GF-D8 (cell line): ENCODE results near the gene TMEM217.
"Not testable (repeated sequence)": the region's sequence is repeated elsewhere in the genome, so short reads cannot be mapped to it uniquely, and the experiment has no call there.

Experiments
- DNase-seq: peaks from one replicate; lab custom pipeline; 2025; lab: John Stamatoyannopoulos, UW

Gene TMEM217

GRCh38 chr6:37218061-37218460, 39.9 kb downstream of the TMEM217 start:
- DNase-seq = no peak

GRCh38 chr6:37212268-37212667, 45.7 kb downstream of the TMEM217 start:
- DNase-seq = no peak

GRCh38 chr6:37210313-37210968, 47.5 kb downstream of the TMEM217 start:
- DNase-seq = peak; percentile 62

GRCh38 chr6:37209461-37210205, 48.3 kb downstream of the TMEM217 start:
- DNase-seq = no peak

- DNase-seq = no peak
Observed at GRCh38 chr6:37208793-37209192, 49.2 kb downstream of the TMEM217 start.

GRCh38 chr6:37207903-37208456, 50.0 kb downstream of the TMEM217 start:
- peak; percentile 77 for DNase-seq

- no peak for DNase-seq
Observed at GRCh38 chr6:37206622-37207021, 51.3 kb downstream of the TMEM217 start.

- DNase-seq = no peak
Observed at GRCh38 chr6:37205997-37206340, 52.0 kb downstream of the TMEM217 start.

- DNase-seq = no peak
Observed at GRCh38 chr6:37205175-37205996, 52.6 kb downstream of the TMEM217 start.

- no peak for DNase-seq
Observed at GRCh38 chr6:37204014-37204751, 53.8 kb downstream of the TMEM217 start.

- no peak for DNase-seq
Observed at GRCh38 chr6:37202788-37203491, 55.0 kb downstream of the TMEM217 start.

- no peak for DNase-seq
Observed at GRCh38 chr6:37201726-37202125, 56.2 kb downstream of the TMEM217 start.

- no peak for DNase-seq
Observed at GRCh38 chr6:37200085-37200484, 57.9 kb downstream of the TMEM217 start.

- not testable (repeated sequence) for DNase-seq
Observed at GRCh38 chr6:37196451-37196850, 61.5 kb downstream of the TMEM217 start.

- peak; percentile 52 for DNase-seq
Observed at GRCh38 chr6:37194886-37195285, 63.1 kb downstream of the TMEM217 start.

- no peak for DNase-seq
Observed at GRCh38 chr6:37192666-37193065, 65.3 kb downstream of the TMEM217 start.

GRCh38 chr6:37190159-37190535, 67.8 kb downstream of the TMEM217 start:
- no peak for DNase-seq

GRCh38 chr6:37188962-37189510, 68.9 kb downstream of the TMEM217 start:
- no peak for DNase-seq

- DNase-seq = no peak
Observed at GRCh38 chr6:37187321-37188022, 70.5 kb downstream of the TMEM217 start.
